Measurements from ENCODE around the gene FMOD.

The FMOD gene

DNA sequence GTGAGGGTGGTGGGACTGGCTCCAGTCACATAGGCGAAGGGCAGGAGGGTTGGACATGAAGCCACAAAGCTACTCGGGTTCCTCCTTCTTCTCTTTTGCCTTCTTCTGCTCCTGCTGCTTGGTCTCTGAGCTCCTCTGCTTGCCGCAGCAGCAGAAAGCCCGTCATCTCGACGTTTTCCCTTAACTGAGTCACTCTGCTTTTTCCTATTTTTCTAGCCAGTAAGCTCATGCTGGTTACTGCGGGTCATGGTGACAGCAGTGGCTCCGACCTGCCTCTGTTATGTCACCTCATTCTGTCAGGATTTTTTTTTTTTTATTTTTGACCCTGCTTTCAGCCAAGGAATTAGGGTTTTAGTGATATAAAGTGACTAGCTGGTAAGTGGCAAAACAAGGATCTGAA lies 2.6 kb upstream of the FMOD start:
- DNase-seq (ENCODE audit: low read depth): no peak
- no peak overlapping the region for H3K4me3 ChIP-seq (ENCODE audit: low read length)
- TF ChIP-seq, protein P1, sequence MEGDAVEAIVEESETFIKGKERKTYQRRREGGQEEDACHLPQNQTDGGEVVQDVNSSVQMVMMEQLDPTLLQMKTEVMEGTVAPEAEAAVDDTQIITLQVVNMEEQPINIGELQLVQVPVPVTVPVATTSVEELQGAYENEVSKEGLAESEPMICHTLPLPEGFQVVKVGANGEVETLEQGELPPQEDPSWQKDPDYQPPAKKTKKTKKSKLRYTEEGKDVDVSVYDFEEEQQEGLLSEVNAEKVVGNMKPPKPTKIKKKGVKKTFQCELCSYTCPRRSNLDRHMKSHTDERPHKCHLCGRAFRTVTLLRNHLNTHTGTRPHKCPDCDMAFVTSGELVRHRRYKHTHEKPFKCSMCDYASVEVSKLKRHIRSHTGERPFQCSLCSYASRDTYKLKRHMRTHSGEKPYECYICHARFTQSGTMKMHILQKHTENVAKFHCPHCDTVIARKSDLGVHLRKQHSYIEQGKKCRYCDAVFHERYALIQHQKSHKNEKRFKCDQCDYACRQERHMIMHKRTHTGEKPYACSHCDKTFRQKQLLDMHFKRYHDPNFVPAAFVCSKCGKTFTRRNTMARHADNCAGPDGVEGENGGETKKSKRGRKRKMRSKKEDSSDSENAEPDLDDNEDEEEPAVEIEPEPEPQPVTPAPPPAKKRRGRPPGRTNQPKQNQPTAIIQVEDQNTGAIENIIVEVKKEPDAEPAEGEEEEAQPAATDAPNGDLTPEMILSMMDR (IDR thresholded peaks at IDR 0.05; ENCODE audit: insufficient read depth, low read depth, low read length, missing control alignments): no peak

DNA sequence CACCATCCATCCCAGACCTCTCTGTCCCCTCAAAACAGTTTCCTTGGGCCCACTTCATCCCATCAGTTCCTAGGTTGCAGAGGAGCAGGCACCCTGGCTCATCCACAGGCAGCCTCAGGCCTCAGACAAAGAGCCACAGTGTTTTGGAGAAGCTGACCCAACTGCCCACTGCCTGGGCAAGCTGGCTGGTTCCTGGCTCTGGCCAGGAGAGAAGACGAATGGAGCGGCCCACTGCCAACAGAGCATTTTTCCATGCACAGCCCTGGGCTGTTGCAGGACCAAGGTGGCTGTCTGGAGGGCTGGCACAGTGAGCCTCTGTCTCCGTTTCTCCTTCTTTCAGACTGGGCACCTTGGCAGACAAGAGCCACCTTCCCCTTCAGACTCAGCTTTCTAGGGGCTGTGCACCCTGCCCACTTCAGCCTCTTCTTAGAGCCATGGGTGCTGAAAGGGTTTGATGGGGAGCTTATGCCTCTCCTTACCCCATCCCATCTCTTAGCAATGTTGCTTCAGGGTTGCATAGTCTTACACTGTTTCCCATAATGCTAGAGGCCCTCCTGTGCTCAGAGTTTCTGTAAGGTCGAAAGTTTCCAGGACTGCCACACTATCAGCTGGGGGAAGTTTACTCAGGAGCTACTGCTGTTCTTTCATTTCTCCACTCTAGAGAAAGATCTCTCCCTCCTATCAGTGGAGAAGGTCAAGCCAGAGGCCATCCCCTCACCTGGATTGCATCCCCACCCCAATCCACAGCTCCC lies 973 bp downstream of the FMOD start:
- no peak overlapping the region for H3K4me3 ChIP-seq (ENCODE audit: low read length)
- no peak for DNase-seq (ENCODE audit: low read depth)
- TF ChIP-seq, protein P1 (IDR thresholded peaks at IDR 0.05; ENCODE audit: insufficient read depth, low read depth, low read length, missing control alignments): no peak

DNA sequence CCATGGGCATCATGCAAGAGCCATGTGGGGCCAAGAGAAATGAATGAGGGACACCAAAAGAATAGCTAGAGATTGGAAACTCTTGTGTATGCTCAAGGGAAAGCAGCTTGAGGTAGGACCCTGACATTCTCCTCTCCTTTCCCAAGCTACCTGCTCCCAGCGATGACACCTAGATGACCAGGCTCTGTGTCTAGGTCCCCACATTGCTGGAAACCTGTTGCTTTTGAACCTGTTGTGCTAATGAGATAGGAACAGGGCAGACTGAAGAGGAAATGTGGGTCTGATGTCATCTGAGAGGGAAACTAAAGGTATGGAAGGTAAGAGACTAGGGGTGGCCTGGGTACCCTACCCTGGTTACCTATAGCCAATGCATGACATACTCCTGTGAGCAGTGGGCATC lies 1.8 kb downstream of the FMOD start:
- no peak for DNase-seq (ENCODE audit: low read depth)
- TF ChIP-seq, protein P1 (IDR thresholded peaks at IDR 0.05; ENCODE audit: insufficient read depth, low read depth, low read length, missing control alignments): no peak
- no peak overlapping the region for H3K4me3 ChIP-seq (ENCODE audit: low read length)

DNA sequence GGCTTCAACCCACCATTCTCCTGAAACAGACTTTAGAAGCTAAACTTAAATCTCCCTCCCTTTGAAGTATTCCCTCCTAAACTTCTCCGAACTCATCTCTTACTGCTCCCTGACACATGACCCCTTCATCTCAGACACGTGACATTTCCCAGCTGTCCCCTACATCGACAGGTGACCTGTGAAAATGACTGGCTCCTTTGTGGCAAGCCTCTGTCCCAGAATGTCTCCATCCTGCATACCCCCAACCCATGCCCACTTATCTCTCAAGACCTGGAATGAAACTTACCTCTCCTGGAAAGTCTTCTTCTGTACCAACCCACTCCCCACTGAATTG lies 4.2 kb downstream of the FMOD start:
- no peak for DNase-seq (ENCODE audit: low read depth)
- H3K4me3 ChIP-seq (ENCODE audit: low read length): no peak overlapping the region
- TF ChIP-seq, protein P1 (IDR thresholded peaks at IDR 0.05; ENCODE audit: insufficient read depth, low read depth, low read length, missing control alignments): no peak

DNA sequence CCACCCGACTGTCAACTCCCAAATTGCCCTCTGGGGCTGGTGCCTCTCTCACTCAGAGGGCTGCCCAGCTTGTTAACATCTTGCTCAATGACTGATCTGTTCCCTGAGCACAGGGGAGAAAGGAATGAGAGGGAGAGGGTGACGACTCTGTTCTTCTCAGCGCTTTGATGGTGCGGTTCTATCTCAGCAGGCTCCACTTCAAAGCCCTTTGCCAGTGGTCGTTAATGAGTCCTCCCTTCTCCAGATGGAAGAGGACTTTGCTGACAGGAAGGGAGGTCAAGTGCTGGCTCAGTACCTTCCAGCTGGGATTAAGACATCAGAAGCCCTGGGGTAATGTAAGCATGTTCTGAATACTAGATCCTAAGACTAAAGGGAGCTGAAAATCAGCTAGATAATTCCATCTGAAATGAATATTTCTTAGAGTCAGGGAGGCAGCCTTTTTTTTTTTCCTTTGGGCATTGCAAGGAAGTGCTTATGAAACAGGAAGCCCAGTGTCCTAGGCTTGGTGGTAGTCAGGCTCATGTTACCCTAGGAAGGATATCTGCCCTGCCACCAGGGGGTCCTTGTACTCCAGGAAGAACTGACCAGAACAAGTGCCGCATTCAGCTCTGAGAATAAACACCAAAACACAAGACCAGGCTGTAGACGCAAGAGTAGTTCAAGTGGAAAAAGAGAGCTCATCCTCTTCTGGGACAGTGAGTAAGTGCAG lies 4.7 kb downstream of the FMOD start:
- DNase-seq (ENCODE audit: low read depth): no peak
- TF ChIP-seq, protein P1 (IDR thresholded peaks at IDR 0.05; ENCODE audit: insufficient read depth, low read depth, low read length, missing control alignments): no peak
- H3K4me3 ChIP-seq (ENCODE audit: low read length): no peak overlapping the region

DNA sequence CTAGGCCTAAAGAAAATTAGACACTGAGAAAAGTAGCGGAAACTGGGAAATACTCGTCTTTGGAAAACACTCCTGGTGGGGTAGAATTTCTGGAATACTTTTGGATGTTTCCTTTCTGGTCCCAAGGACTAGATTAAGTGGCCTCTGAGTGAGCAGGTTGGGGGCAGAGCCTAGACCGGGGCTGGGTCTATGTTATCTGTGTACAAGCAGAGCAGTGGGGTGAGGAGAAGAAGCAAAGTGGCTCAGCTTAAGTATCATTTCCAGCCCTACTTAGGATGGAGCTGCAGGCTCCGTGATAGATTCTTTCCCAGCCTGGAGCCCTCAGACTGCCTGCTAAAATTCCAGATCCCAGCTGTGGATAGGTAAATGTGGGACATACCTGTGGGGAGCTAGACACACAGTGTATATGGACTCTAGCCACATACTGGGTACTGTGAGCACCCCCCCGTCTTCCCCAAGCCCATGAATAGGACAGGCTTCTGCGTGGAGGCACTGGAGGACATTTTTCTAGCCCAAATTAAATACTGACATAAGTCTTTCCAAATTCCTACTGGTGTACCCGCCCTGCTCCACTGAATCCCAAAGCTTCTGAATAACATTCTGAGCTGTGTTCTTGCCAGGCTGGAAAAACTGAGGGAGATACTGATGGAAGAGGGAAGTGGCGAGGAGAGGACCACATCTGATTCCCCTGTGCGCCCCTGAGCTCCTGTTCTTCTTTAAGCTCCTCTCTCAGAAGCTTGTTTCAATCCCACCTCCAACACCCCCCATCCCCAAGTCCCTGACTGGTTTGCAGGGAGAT lies 6.8 kb downstream of the FMOD start:
- no peak overlapping the region for H3K4me3 ChIP-seq (ENCODE audit: low read length)
- TF ChIP-seq, protein P1 (IDR thresholded peaks at IDR 0.05; ENCODE audit: insufficient read depth, low read depth, low read length, missing control alignments): no peak
- no peak for DNase-seq (ENCODE audit: low read depth)

Measured in epithelial cell of esophagus (primary cell).